Uterus (tissue), 4 donors: ENCODE results near the gene SET. TPM values are rescaled to one million over a fixed set of nuclear protein-coding genes. Genes with fewer than 3 reads are reported as not detected.

Experiments
- DNase-seq, 2 donors: peaks; one replicate each; pipeline ENCODE4 v3.0.0-alpha.2; 2019 to 2020
- H3K27ac ChIP-seq, 2 donors: fragments of 200-600 bp; sonication (generic); 1 replicate in 1 of 2; 2 replicates in 1 of 2; pipeline ENCODE4 v1.5.1; 2016 to 2018
- H3K27me3 ChIP-seq, 2 donors: fragments of 200-600 bp; sonication (generic); one replicate each; pipeline ENCODE4 v1.5.1; 2018 to 2019; ENCODE audit warnings: control low read depth in 1 of 2
- H3K36me3 ChIP-seq, 2 donors: fragments of 200-600 bp; sonication (generic); one replicate each; pipeline ENCODE4 v1.5.1; 2019; ENCODE audit warnings: control low read depth in 1 of 2
- H3K4me1 ChIP-seq, 2 donors: fragments of 200-600 bp; sonication (generic); one replicate each; pipeline ENCODE4 v1.5.1; 2018 to 2019; ENCODE audit warnings: control low read depth in 1 of 2
- H3K4me3 ChIP-seq, 2 donors: fragments of 200-600 bp; sonication (generic); 1 replicate in 1 of 2; 2 replicates in 1 of 2; pipeline ENCODE4 v1.5.1; 2018 to 2019; ENCODE audit warnings: mild to moderate bottlenecking in 1 of 2
- H3K9me3 ChIP-seq, 2 donors: fragments of 200-600 bp; sonication (generic); one replicate each; pipeline ENCODE4 v1.5.1; 2019; ENCODE audit warnings: control low read depth in 1 of 2
- POLR2A ChIP-seq, 2 donors: fragments of 450-650 bp; IDR thresholded peaks; one replicate each; pipeline ENCODE4 v1.6.1; 2016; ENCODE audit warnings: antibody characterized with exemption in 2 of 2, mild to moderate bottlenecking in 1 of 2, moderate library complexity in 1 of 2
- intact Hi-C: fragments of 100-400 bp; cut with DNase I; formaldehyde crosslinking; loops from one replicate; pipeline ENCODE4 v1.15.1; 2023; ENCODE audit warnings: low total_unique reads
- total RNA-seq, 4 donors: library from RNA; depleted of rRNA in 3 of 4; stranded (reverse); fragments of >200 nt in 3 of 4; gene quantifications; one replicate each; pipeline versions ENCODE4 v1.1.0 to v1.2.4, GENCODE V29; 2014 to 2023
- TF ChIP-seq, protein P1 (sequence below), 4 experiments: fragments of 200-600 bp in 2 of 4; fragments of 450-650 bp in 2 of 4; sonication (generic) in 2 of 4; IDR thresholded peaks; one replicate each; pipeline ENCODE4 v1.5.1; 2016 to 2019; ENCODE audit warnings: antibody characterized with exemption in 4 of 4, mild to moderate bottlenecking in 2 of 4, moderate library complexity in 1 of 4
- donor health status: DM: yes; HTN: yes; CAD: no.

SET gene
- total RNA-seq, 4 donors from 2014 or later, result 79.9 to 481 (median 197) TPM

DNA sequence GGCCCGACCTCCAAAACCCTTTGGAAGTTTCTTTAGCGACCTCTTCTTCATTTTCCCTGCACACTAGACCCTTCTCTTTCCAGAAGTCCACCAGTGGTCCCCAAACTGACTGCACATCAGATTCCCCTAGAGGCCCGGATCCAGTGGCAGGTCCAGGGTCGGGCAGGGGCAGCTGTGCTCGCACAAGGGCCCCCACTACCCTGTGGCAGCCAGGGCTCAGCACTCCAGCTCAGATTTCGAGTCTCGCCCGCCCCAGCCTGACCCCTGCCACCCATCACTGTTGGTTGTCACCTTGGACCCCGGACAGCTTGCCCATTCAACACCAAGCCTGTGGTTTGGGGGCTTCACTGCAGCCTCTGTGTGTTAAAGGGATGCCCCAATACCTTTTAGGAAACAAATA lies 42.7 kb downstream of the SET start:
- Histone ChIP-seq H3K9me3 (no peaks in the 10 kb centered on the region), H3K4me1 (no peaks in the 10 kb centered on the region), H3K27me3 (no peaks in the 10 kb centered on the region), H3K4me3 (no peak overlapping the region), H3K27ac (no peak overlapping the region), H3K36me3 (no peaks in the 10 kb centered on the region)
- intact Hi-C loops, result no loop called here
- no peak for TF ChIP-seq POLR2A (IDR thresholded peaks at IDR 0.05)
- TF ChIP-seq, protein P1, sequence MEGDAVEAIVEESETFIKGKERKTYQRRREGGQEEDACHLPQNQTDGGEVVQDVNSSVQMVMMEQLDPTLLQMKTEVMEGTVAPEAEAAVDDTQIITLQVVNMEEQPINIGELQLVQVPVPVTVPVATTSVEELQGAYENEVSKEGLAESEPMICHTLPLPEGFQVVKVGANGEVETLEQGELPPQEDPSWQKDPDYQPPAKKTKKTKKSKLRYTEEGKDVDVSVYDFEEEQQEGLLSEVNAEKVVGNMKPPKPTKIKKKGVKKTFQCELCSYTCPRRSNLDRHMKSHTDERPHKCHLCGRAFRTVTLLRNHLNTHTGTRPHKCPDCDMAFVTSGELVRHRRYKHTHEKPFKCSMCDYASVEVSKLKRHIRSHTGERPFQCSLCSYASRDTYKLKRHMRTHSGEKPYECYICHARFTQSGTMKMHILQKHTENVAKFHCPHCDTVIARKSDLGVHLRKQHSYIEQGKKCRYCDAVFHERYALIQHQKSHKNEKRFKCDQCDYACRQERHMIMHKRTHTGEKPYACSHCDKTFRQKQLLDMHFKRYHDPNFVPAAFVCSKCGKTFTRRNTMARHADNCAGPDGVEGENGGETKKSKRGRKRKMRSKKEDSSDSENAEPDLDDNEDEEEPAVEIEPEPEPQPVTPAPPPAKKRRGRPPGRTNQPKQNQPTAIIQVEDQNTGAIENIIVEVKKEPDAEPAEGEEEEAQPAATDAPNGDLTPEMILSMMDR (IDR thresholded peaks at IDR 0.05), result no peak
- DNase-seq, result no peak

GRCh38 chr9:128732576-128732975 lies 43.6 kb downstream of the SET start:
- no peaks in the 10 kb centered on the region for H3K4me1 ChIP-seq
- H3K9me3 ChIP-seq, result no peaks in the 10 kb centered on the region
- no peaks in the 10 kb centered on the region for H3K36me3 ChIP-seq
- intact Hi-C loops, result no loop called here
- no peak for DNase-seq
- H3K27ac ChIP-seq, result no peak overlapping the region
- no peaks in the 10 kb centered on the region for H3K27me3 ChIP-seq
- H3K4me3 ChIP-seq, result no peak overlapping the region
- TF ChIP-seq, protein P1 (IDR thresholded peaks at IDR 0.05), result no peak
- TF ChIP-seq POLR2A (IDR thresholded peaks at IDR 0.05), result no peak

GRCh38 chr9:128733256-128733655 lies 44.2 kb downstream of the SET start:
- Histone ChIP-seq H3K36me3 (no peaks in the 10 kb centered on the region), H3K27ac (no peak overlapping the region), H3K9me3 (no peaks in the 10 kb centered on the region), H3K4me1 (no peaks in the 10 kb centered on the region), H3K4me3 (no peak overlapping the region), H3K27me3 (no peaks in the 10 kb centered on the region)
- TF ChIP-seq, protein P1 (IDR thresholded peaks at IDR 0.05), result peak; percentile 7 to 51 (median 26)
- TF ChIP-seq POLR2A (IDR thresholded peaks at IDR 0.05), result no peak
- DNase-seq, result peak; percentile 39 to 47
- intact Hi-C loops, result no loop called here

DNA sequence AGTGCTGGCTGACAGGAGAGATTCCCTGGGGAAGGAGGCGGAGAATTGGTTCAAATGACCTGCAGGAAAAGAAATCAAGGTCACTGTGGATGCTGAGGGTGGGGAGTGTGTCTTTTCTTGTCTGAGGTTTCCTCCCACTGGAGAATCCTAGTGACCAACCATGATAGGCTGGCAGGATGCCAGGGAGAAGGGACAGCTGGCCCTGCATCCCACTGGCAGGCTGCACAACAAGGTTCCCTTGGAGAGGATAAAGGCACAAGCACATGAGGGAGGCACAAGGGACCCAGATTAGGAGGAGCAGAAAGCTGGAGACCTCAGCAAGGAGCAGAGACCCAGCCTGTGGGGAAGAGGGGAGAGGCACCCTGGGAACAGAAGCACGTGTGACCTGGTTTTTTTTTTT lies 46.4 kb downstream of the SET start:
- Histone ChIP-seq H3K36me3 (no peaks in the 10 kb centered on the region), H3K27me3 (no peaks in the 10 kb centered on the region), H3K4me3 (no peak overlapping the region), H3K4me1 (no peaks in the 10 kb centered on the region), H3K9me3 (no peaks in the 10 kb centered on the region), H3K27ac (no peak overlapping the region)
- intact Hi-C loops, result no loop called here
- TF ChIP-seq, protein P1 (IDR thresholded peaks at IDR 0.05), result no peak
- TF ChIP-seq POLR2A (IDR thresholded peaks at IDR 0.05), result no peak
- DNase-seq, result no peak

- intact Hi-C loops, result no loop called here
- H3K36me3 ChIP-seq, result no peaks in the 10 kb centered on the region
These were observed 53.4 kb downstream of the SET start for GRCh38 chr9:128742401-128742800.

More at GRCh38 chr9:128742401-128742800, 53.4 kb downstream of the SET start:
- Histone ChIP-seq H3K4me3 (no peak overlapping the region), H3K27ac (no peak overlapping the region), H3K9me3 (no peaks in the 10 kb centered on the region), H3K27me3 (no peaks in the 10 kb centered on the region), H3K4me1 (no peaks in the 10 kb centered on the region)
- TF ChIP-seq POLR2A (IDR thresholded peaks at IDR 0.05), result no peak
- TF ChIP-seq, protein P1 (IDR thresholded peaks at IDR 0.05), result no peak
- no peak for DNase-seq
